Left ventricle myocardium inferior (tissue), 1 donor: ENCODE measurements around the gene TMEM132A. TPM values are rescaled to one million over a fixed set of nuclear protein-coding genes. Genes with fewer than 3 reads are reported as not detected.

ENCODE experiments used
- DNase-seq: peaks from one replicate; pipeline ENCODE4 v3.0.0-alpha.2; 2020
- H3K27ac ChIP-seq: fragments of 200-600 bp; replicated peaks from 2 replicates; pipeline ENCODE4 v1.8.0; 2021
- H3K27me3 ChIP-seq: fragments of 200-600 bp; 2 replicates; pipeline ENCODE4 v1.8.0; 2021; ENCODE audit warnings: low read depth
- H3K36me3 ChIP-seq: fragments of 200-600 bp; 2 replicates; pipeline ENCODE4 v1.8.0; 2021
- H3K4me1 ChIP-seq: fragments of 200-600 bp; 2 replicates; pipeline ENCODE4 v1.8.0; 2021
- H3K4me3 ChIP-seq: fragments of 200-600 bp; 2 replicates; pipeline ENCODE4 v1.8.0; 2021; ENCODE audit warnings: mild to moderate bottlenecking, moderate library complexity
- H3K9me3 ChIP-seq: fragments of 200-600 bp; replicated peaks from 2 replicates; pipeline ENCODE4 v1.8.0; 2021
- intact Hi-C: fragments of 100-400 bp; cut with micrococcal nuclease; formaldehyde crosslinking; loops from one replicate; pipeline ENCODE4 v1.11.0; 2022
- total RNA-seq: library from RNA; stranded (reverse); fragmentation: NEBNext Ultra II Directional; extraction: Animal tissue kit (Norgen Biotek cat#: 25700); gene quantifications from one replicate; pipeline ENCODE4 v1.2.1, GENCODE V29; 2021
- TF ChIP-seq, protein P1 (sequence below): fragments of 200-600 bp; IDR thresholded peaks from 2 replicates; pipeline ENCODE4 v1.8.0; 2021; ENCODE audit warnings: antibody characterized with exemption, mild to moderate bottlenecking, borderline replicate concordance
- donor health status: DM: no; HTN: yes; CAD: no; lungs with severe emphysema.

TMEM132A gene
- total RNA-seq, 1 donor from 2014 or later = 6.4 TPM

DNA sequence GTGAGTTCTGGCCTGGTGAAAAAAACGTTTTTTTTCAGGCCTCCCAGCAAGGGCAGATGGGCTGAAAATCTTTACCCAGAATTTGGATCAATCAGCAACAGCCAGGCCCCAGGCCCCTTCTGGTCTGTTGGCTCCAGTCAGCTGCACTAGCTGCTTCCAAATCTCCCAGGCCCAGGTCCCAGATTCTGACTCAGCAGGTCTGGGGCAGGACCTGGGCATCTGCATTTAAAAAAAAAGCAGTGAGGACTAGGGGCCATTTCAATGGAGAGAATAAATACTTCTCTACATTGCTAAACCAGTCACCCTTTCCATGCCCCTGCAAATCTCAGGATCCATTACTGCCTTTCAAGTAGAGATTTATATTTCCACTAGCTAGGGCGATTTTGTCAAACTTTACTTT is 23.4 kb downstream of the TMEM132A start:
- H3K27ac ChIP-seq = peak overlapping the region; percentile 19
- H3K4me1 ChIP-seq = peaks cover 50% of the 10 kb centered on the region
- H3K36me3 ChIP-seq = peaks cover 20% of the 10 kb centered on the region
- intact Hi-C loops = no loop called here
- no peaks in the 10 kb centered on the region for H3K9me3 ChIP-seq
- H3K4me3 ChIP-seq = no peak overlapping the region
- H3K27me3 ChIP-seq = peaks cover 17% of the 10 kb centered on the region
- TF ChIP-seq, protein P1, sequence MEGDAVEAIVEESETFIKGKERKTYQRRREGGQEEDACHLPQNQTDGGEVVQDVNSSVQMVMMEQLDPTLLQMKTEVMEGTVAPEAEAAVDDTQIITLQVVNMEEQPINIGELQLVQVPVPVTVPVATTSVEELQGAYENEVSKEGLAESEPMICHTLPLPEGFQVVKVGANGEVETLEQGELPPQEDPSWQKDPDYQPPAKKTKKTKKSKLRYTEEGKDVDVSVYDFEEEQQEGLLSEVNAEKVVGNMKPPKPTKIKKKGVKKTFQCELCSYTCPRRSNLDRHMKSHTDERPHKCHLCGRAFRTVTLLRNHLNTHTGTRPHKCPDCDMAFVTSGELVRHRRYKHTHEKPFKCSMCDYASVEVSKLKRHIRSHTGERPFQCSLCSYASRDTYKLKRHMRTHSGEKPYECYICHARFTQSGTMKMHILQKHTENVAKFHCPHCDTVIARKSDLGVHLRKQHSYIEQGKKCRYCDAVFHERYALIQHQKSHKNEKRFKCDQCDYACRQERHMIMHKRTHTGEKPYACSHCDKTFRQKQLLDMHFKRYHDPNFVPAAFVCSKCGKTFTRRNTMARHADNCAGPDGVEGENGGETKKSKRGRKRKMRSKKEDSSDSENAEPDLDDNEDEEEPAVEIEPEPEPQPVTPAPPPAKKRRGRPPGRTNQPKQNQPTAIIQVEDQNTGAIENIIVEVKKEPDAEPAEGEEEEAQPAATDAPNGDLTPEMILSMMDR = no peak
- no peak for DNase-seq

- Histone ChIP-seq H3K36me3 (peaks cover 17% of the 10 kb centered on the region), H3K4me3 (no peak overlapping the region), H3K9me3 (no peaks in the 10 kb centered on the region), H3K27me3 (peaks cover 17% of the 10 kb centered on the region), H3K27ac (peak overlapping the region; percentile 30), H3K4me1 (peaks cover 50% of the 10 kb centered on the region)
- TF ChIP-seq, protein P1 = no peak
- intact Hi-C loops = no loop called here
- DNase-seq = no peak
Observed at GRCh38 chr11:60948250-60948649, 24.0 kb downstream of the TMEM132A start.

- Histone ChIP-seq H3K9me3 (no peaks in the 10 kb centered on the region), H3K4me3 (peak overlapping the region; percentile 69), H3K36me3 (peaks cover 13% of the 10 kb centered on the region), H3K27me3 (peaks cover 17% of the 10 kb centered on the region), H3K4me1 (peaks cover 46% of the 10 kb centered on the region), H3K27ac (peak overlapping the region; percentile 92)
- intact Hi-C loops = no loop called here
- DNase-seq = no peak
- TF ChIP-seq, protein P1 = no peak
Observed at GRCh38 chr11:60950024-60950423, 25.8 kb downstream of the TMEM132A start.

DNA sequence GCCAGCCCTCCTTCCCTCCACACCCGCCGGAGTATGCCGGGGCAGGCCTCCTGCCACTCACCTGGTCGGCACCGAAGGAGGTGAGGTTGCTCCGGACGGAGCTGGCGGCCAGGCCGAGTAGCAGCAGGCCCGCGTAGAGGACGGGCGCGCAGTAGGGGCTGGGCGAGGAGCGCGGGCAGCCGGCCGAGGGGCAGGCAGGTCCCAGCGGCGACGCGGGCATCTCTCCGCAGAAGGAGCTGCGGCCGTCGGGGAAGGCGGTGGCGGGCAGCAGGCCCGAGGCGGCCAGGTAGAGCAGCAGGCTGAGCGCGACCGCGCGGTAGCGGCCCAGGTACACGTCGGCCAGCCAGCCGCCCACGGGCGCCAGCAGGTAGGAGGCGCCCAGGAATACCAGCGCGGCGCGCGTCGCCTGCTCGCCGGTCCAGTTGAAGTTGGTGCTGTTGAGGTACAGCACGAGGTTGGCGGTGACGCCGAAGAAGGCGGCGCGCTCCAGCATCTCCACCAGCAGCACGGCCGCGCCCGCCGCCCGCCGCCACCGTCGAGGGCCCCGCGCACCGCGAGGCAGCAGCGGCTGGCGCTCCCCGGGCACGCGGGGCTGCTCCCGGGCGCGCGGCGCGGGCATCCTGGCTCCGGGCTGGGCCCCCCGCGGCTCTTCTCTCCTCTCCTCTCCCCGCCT is 26.8 kb downstream of the TMEM132A start:
- peaks cover 17% of the 10 kb centered on the region for H3K27me3 ChIP-seq
- intact Hi-C loops = no loop called here
- peak; percentile 48 for DNase-seq
- peak overlapping the region; percentile 69 for H3K4me3 ChIP-seq
- H3K27ac ChIP-seq = peak overlapping the region; percentile 92
- TF ChIP-seq, protein P1 = no peak
- H3K9me3 ChIP-seq = no peaks in the 10 kb centered on the region
- H3K4me1 ChIP-seq = peaks cover 46% of the 10 kb centered on the region
- H3K36me3 ChIP-seq = peaks cover 9% of the 10 kb centered on the region

DNA sequence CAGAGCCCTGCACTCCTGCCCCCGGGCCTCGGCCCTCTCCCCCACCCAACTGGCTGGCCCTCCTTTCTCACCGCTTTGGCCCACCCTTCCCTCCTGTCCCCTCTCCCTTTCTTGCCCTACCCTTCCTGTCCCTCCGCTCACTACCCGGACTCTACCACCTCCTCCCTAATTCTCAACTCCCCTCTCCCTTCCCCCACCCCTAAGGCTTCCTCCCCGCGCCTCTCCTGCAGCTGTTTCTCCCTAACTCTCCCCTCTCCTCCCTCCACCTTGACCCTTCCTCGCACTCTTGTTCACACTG is 27.3 kb downstream of the TMEM132A start:
- intact Hi-C loops = no loop called here
- no peak for DNase-seq
- Histone ChIP-seq H3K9me3 (no peaks in the 10 kb centered on the region), H3K36me3 (peaks cover 4% of the 10 kb centered on the region), H3K4me3 (peak overlapping the region; percentile 69), H3K27me3 (peaks cover 17% of the 10 kb centered on the region), H3K27ac (peak overlapping the region; percentile 92), H3K4me1 (peaks cover 46% of the 10 kb centered on the region)
- TF ChIP-seq, protein P1 = no peak
